Astrocyte (in vitro differentiated cells and primary cell): ENCODE results near the gene ITCH.
"Not testable (repeated sequence)": the region's sequence is repeated elsewhere in the genome, so short reads cannot be mapped to it uniquely, and the experiment has no call there.

Source experiments
- CTCF ChIP-seq: IDR thresholded peaks from 2 replicates; pipeline ENCODE4 v1.5.1; 2011; ENCODE audit warnings: low read depth, mild to moderate bottlenecking, inconsistent platforms, low read length, moderate library complexity; ENCODE audit not compliant: insufficient read depth
- EZH2 ChIP-seq: IDR thresholded peaks from 2 replicates; pipeline ENCODE4 v1.6.1; 2012; ENCODE audit warnings: mild to moderate bottlenecking, low read length, inconsistent platforms; ENCODE audit not compliant: insufficient read depth

- TF ChIP-seq CTCF, EZH2: not testable (repeated sequence)
Measured at GRCh38 chr20:34345839-34346532, 17.1 kb upstream of the ITCH start.
